Heart right ventricle (tissue), 16 donors: Measurements from ENCODE around the gene UQCR11. TPM values are rescaled to one million over a fixed set of nuclear protein-coding genes. Genes with fewer than 3 reads are reported as not detected.
A peak's percentile ranks its signal among the peaks of the same experiment; 100 is the strongest.

Experiments
- ATAC-seq, 8 donors: fragments of 200-7000 bp; cut with Tn5 transposase; one replicate each; pipeline ENCODE4 v1.9.1; 2020; ENCODE audit warnings: mild to moderate bottlenecking in 8 of 8, moderate library complexity in 8 of 8, moderate number of reproducible peaks in 1 of 8
- DNase-seq, 2 donors: peaks; one replicate each; pipeline ENCODE4 v3.0.0-alpha.2; 2020
- H3K27ac ChIP-seq, 10 donors: fragments of 200-600 bp; sonication (generic) in 2 of 10; one replicate each; pipeline versions ENCODE4 v1.5.0 to v1.8.0; 2020 to 2022; ENCODE audit warnings: mild to moderate bottlenecking in 3 of 10
- H3K27me3 ChIP-seq, 7 donors: fragments of 200-600 bp; one replicate each; pipeline ENCODE4 v1.8.0; 2021 to 2022; ENCODE audit warnings: mild to moderate bottlenecking in 2 of 7
- H3K36me3 ChIP-seq, 9 donors: fragments of 200-600 bp; sonication (generic) in 1 of 9; one replicate each; pipeline versions ENCODE4 v1.5.0 to v1.8.0; 2020 to 2022; ENCODE audit warnings: mild to moderate bottlenecking in 2 of 9
- H3K4me1 ChIP-seq, 9 donors: fragments of 200-600 bp; sonication (generic) in 1 of 9; one replicate each; pipeline versions ENCODE4 v1.5.0 to v1.8.0; 2020 to 2022; ENCODE audit warnings: mild to moderate bottlenecking in 4 of 9
- H3K4me3 ChIP-seq, 10 donors: fragments of 200-600 bp; sonication (generic) in 2 of 10; one replicate each; pipeline versions ENCODE4 v1.5.0 to v1.8.0; 2020 to 2022; ENCODE audit warnings: mild to moderate bottlenecking in 7 of 10, moderate library complexity in 2 of 10
- H3K9me3 ChIP-seq, 11 donors: fragments of 200-600 bp in 10 of 11; sonication (generic) in 2 of 11; one replicate each; pipeline versions ENCODE4 v1.5.0 to v1.8.0; 2013 to 2022; ENCODE audit warnings: mild to moderate bottlenecking in 2 of 11, control low read depth in 1 of 11, moderate library complexity in 1 of 11
- WGBS, 2 donors: extraction: QIAGEN DNeasy Blood & Tissue Kit; methylation state at CpG; one replicate each; pipeline ENCODE4 v1.1.7; 2013; ENCODE audit warnings: inconsistent platforms in 1 of 2; 5-methylcytosine and 5-hydroxymethylcytosine counted together
- intact Hi-C, 10 donors: fragments of 100-400 bp; cut with DNase I; formaldehyde crosslinking; loops; one replicate each; pipeline versions ENCODE4 v1.11.1 to v1.14.2; 2022
- polyA plus RNA-seq, 2 donors: library from polyadenylated mRNA; stranded (reverse); fragments of 200-250 nt; gene quantifications; one replicate each; pipeline ENCODE4 v1.2.3, GENCODE V29; 2013
- total RNA-seq, 10 donors: library from RNA; stranded (reverse); fragmentation: NEBNext Ultra II Directional in 3 of 10; extraction: Animal tissue kit (Norgen Biotek cat#: 25700) in 3 of 10; gene quantifications; one replicate each; pipeline versions ENCODE4 v1.2.1 to v1.2.4, GENCODE V29; 2021 to 2023
- TF ChIP-seq, protein P1 (sequence below), 9 donors: fragments of 200-600 bp; sonication (generic) in 2 of 9; IDR thresholded peaks; one replicate each; pipeline versions ENCODE4 v1.5.0 to v1.8.0; 2021 to 2022; ENCODE audit warnings: antibody characterized with exemption in 9 of 9, mild to moderate bottlenecking in 5 of 9, moderate library complexity in 1 of 9
- donor health status: Arrhythmogenic right ventricular cardiomyopathy.
- donor health status: ischemic (EF 13 %, LVEDD 7.1; RV severe dilation, severe dysfunction).
- donor health status: healthy with polysubstance abuse.
- donor health status: DM: no; HTN: yes; CAD: no.
- donor health status: DM: no; HTN: no; CAD: no.
- donor health status: ischemic (EF 25% LVEDD 6.9; RV normal size, moderate dysfunction).
- donor health status: ischemic (EF 25% LVEDD 5.7; RV mildly dilated, moderate dysfunction).
- donor health status: healthy.
- donor health status: DM: yes; HTN: yes; CAD: no.
- donor health status: Ischemic cardiomyopathy.
- donor health status: ischemic (EF 35%, LVEDD 5.7; RV mildly dilated, moderate dysfunction).
- donor health status: nonischemic (EF 11% LVEDD 7.7; RV severe dilation, severe dysfunction).
- donor health status: DM: yes; HTN: yes; CAD: no.
- donor health status: PGD.
- donor health status: ischemic (EF 29% LVEDD 5.4; RV normal size, mild dysfunction).
- donor health status: nonischemic (EF 23%, LVEDD 6.1; RV moderate dilation, normal function).

The UQCR11 gene
- total and polyA plus RNA-seq, 12 donors = 141 to 1,132 (median 792) TPM

DNA sequence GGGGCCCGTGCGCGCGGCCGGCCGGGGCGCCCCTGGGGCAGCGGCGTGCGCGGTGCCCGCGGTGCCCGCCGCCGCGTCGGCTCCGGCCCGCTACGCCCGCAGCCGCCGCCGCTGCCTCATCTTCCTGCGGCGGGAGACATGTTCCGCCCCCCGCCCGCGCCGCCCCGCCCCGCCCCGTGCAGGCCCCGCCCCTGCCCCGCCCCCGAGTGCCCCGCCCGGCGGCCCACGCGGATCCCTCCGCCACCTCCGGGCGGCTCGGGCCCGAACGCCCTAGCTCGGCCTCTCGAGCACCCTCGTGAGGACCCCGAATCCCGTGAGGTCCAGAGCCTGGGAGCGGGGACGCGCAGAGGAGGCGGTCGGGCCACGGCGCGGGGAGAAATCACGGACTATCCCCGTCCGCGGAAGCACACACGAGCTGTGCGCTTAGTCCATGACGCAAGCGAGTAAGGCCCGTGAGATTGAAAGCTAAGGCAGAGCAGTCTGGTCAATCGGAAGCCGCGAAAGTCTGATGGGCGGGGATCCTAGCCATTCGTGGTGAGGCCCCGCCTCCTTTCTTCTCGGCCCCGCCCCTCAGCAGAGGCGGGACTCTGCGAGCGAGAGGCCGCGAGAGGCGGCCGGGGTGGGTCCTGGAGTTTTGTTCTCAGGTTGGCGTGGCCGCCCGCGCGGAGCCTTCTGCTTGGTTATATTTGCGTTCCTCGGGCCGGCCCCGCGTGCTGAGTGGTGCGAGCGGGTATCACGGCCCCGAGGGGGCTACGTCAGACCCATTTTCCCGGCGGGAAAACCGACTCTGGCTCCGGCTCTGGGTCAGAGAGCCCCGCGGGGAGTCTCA, 47.4 kb upstream of the UQCR11 start, which contains the start of gene TCF3:
TCF3 (minus strand) TSS at position 145 of the 829 bp plus-strand sequence. CDS start 2,367 bp downstream, outside the sequence.
- intact Hi-C loops = loop anchor here in 6 of 10 donors (2.0 to 10.0 kb wide), 3 partner anchors 45 to 48 kb away; partner anchors contain the start of gene UQCR11 (in 5 of the 6)
- WGBS, 2 donors = 0 to 1% methylated on average over 72 to 89 of the region's 107 CpGs
- peak; percentile 98 to 99 (median 98) for ATAC-seq
- Histone ChIP-seq H3K36me3 (peaks cover 0 to 22% (median 0%) of the 10 kb centered on the region in 9 donors), H3K27ac (peak within 1 kb of the TSS; percentile 99 to 100 (median 100)), H3K4me1 (peaks cover 0 to 25% (median 16%) of the 10 kb centered on the region in 9 donors), H3K27me3 (peaks cover 0 to 3% (median 0%) of the 10 kb centered on the region in 7 donors), H3K4me3 (peak within 1 kb of the TSS; percentile 67 to 97 (median 88)), H3K9me3 (no peaks in the 10 kb centered on the region)
- TF ChIP-seq, protein P1, sequence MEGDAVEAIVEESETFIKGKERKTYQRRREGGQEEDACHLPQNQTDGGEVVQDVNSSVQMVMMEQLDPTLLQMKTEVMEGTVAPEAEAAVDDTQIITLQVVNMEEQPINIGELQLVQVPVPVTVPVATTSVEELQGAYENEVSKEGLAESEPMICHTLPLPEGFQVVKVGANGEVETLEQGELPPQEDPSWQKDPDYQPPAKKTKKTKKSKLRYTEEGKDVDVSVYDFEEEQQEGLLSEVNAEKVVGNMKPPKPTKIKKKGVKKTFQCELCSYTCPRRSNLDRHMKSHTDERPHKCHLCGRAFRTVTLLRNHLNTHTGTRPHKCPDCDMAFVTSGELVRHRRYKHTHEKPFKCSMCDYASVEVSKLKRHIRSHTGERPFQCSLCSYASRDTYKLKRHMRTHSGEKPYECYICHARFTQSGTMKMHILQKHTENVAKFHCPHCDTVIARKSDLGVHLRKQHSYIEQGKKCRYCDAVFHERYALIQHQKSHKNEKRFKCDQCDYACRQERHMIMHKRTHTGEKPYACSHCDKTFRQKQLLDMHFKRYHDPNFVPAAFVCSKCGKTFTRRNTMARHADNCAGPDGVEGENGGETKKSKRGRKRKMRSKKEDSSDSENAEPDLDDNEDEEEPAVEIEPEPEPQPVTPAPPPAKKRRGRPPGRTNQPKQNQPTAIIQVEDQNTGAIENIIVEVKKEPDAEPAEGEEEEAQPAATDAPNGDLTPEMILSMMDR (IDR thresholded peaks at IDR 0.05) = no peak
- DNase-seq = peak; percentile 97 to 98

GRCh38 chr19:1651568-1652291, 46.5 kb upstream of the UQCR11 start:
- Histone ChIP-seq H3K4me1 (peaks cover 0 to 25% (median 16%) of the 10 kb centered on the region in 9 donors), H3K27me3 (no peaks in the 10 kb centered on the region), H3K4me3 (peak overlapping the region; percentile 67 to 97 (median 88)), H3K9me3 (no peaks in the 10 kb centered on the region), H3K27ac (peak overlapping the region in 9 of 10 donors; percentile 71 to 84 (median 79)), H3K36me3 (peaks cover 0 to 31% (median 0%) of the 10 kb centered on the region in 9 donors)
- DNase-seq = peak in 1 of 2 donors; percentile 50
- ATAC-seq = peak in 1 of 8 donors; percentile 7
- TF ChIP-seq, protein P1 (IDR thresholded peaks at IDR 0.05) = peak in 1 of 9 donors; percentile 14
- 1% methylated on average over 41 to 101 of the region's 101 CpGs for WGBS, 2 donors
- intact Hi-C loops = loop anchor here in 7 of 10 donors (1.0 to 10.0 kb wide), 4 partner anchors 44 to 47 kb away; partner anchors contain the start of gene UQCR11 (in 6 of the 7)

- DNase-seq (no peak), ATAC-seq (no peak)
- intact Hi-C loops = loop anchor here in 6 of 10 donors (1.0 to 10.0 kb wide), 3 partner anchors 44 to 46 kb away; partner anchors contain the start of gene UQCR11 (in 6 of the 6)
- H3K4me3 ChIP-seq = peak overlapping the region; percentile 67 to 97 (median 88)
- H3K4me1 ChIP-seq = peaks cover 0 to 25% (median 16%) of the 10 kb centered on the region in 9 donors
- TF ChIP-seq, protein P1 (IDR thresholded peaks at IDR 0.05) = no peak
- peaks cover 0 to 38% (median 0%) of the 10 kb centered on the region in 9 donors for H3K36me3 ChIP-seq
- H3K9me3 ChIP-seq = no peaks in the 10 kb centered on the region
- WGBS, 2 donors = 13 to 16% methylated on average over 36 of the region's 36 CpGs
- H3K27me3 ChIP-seq = no peaks in the 10 kb centered on the region
- peak overlapping the region in 9 of 10 donors; percentile 71 to 84 (median 79) for H3K27ac ChIP-seq
Observed at GRCh38 chr19:1650650-1651567, 45.6 kb upstream of the UQCR11 start.
